GM19463 (cell line): ENCODE measurements around the gene EHMT1.
"Not testable (repeated sequence)": the region's sequence is repeated elsewhere in the genome, so short reads cannot be mapped to it uniquely, and the experiment has no call there.

Source experiments
- ATAC-seq: cut with Tn5 transposase; IDR thresholded peaks from one replicate; pipeline ENCODE4 v1.9.1; 2021; ENCODE audit warnings: mild to moderate bottlenecking, moderate library complexity; ENCODE audit not compliant: unreplicated experiment

The EHMT1 gene

DNA sequence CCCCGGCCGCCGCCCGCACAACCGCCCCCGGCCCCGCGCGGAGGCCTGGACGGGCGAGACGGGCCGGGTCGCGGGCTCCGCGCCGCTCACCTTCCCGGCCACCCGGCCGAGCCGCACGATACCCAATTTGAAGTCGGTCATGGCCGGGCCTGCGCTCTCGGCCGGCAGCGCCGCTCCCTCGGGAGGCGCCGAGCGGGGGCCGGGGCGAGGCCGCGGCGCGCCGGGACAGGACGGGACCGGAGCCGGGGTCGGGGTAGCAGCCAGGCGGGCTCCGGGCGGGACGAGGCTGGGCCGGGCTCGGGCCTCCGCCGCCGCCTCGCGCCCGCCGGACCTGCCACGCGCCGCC is 28.7 kb upstream of the EHMT1 start:
- peak; percentile 20 for ATAC-seq

DNA sequence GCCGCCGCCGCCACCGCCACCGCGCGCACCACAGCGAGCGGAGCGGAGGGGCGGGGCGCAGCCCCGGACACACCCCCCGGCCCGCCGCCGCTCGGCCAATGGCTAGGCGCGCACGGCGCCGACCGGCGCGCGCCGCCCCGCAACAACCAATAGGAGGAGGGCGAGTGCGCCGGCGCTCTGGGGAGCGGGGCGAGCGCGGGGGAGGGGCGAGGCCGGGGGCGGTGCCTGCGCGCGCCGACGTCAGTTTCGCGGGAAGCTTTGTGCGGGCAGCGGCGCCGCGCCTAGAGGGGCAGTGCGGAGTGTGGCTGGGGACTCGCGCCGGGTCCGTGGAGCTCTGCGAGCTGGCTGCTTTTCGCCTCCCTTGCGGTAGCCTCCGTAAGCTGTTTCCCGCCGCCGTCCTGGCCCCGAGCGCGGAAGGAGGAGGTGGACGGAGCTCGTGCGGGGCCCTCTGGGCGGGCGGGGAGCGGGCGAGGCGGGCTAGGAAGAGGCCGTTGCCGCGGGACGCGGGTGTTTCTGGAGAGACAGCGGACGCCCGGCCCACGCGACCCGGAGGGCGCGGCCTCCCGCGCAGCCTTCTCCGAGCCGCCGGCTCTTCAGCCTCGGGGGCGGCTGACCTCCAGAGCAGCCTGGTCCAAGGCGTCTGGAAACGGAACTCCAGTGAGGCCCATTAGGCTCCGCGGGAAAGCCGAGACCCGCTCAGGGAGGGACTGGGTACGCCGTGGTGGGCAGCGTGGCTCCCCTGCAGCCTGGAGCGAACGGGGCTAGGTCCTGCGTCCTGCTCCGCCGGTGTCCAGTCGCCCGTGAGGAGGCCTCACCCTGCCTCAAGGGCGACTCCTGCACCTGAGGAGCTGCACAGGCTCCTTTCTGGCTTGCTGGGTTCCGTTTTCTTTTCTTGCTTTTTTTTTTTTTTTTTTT is 28.1 kb upstream of the EHMT1 start, which contains the start of gene ZMYND19:
TSS of gene ZMYND19 (minus strand) at position 44 of the 915 bp plus-strand sequence. CDS start 249 bp downstream, outside the sequence.
- ATAC-seq = peak; percentile 89

- no peak for ATAC-seq
These were observed 26.0 kb upstream of the EHMT1 start for GRCh38 chr9:137592767-137593166.

- ATAC-seq = no peak
These were observed 25.6 kb upstream of the EHMT1 start for GRCh38 chr9:137593176-137593575.

GRCh38 chr9:137596577-137596976 is 22.2 kb upstream of the EHMT1 start:
- ATAC-seq = not testable (repeated sequence)

- ATAC-seq = no peak
These were observed 19.9 kb upstream of the EHMT1 start for GRCh38 chr9:137598943-137599342.

- ATAC-seq = no peak
These were observed 16.1 kb upstream of the EHMT1 start for GRCh38 chr9:137602661-137603060.

DNA sequence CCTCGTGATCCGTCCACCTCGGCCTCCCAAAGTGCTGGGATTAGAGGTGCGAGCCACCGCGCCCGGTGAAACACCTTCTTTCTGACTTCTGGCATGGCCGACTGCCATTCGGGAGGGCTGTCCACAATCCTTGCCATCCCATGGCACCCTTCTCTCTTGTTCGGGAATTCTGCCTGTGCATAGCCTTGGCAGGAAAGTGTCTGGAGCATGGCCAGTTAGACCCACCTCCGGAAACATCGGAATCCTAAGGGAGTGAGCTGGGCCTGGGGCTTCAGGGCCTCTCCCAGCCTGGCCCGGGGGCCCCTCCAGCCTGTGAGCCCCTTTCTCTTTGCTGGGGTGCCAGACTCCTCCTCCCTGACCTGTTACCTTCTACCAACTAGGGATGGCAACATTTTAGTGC is 14.9 kb upstream of the EHMT1 start:
- no peak for ATAC-seq

GRCh38 chr9:137604345-137605086 is 14.3 kb upstream of the EHMT1 start:
- no peak for ATAC-seq

GRCh38 chr9:137605121-137606004 is 13.4 kb upstream of the EHMT1 start, which contains the start of gene ARRDC1:
Gene ARRDC1, plus strand, starts transcription at chr9:137605686. Its CDS starts 32 bp downstream, at chr9:137605718.
- ATAC-seq = peak; percentile 81

DNA sequence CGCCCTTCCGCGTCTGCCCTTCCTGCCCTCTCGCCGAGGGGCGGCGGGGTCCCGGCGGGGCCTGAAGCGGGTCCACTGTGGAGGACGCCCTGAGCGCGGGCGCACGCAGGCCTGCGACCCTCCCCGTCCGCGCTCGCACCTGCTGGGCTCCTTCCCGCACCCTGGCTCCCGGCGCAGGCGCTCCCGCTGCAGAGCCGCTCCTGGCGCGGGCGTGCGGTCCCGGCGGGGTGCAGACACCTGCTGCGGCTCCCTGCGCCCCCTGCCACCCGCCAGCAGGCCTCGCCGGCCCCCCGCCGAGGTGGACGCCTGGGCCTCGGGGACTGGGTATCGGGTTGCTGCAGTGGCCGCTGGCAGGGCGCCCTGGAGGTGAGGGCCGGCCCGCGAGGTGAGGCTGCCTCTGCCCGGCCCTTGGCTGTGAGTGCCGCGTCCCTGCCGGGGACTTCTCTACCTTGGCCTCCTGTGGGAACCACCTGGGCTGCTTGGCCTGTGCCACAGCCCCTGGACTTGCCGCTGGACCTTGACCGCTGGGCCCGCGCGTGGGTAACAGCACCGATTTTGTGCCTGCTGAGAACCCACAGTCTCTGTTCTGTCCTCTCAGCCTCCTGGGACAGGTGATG is 12.7 kb upstream of the EHMT1 start:
- peak; percentile 11 for ATAC-seq

DNA sequence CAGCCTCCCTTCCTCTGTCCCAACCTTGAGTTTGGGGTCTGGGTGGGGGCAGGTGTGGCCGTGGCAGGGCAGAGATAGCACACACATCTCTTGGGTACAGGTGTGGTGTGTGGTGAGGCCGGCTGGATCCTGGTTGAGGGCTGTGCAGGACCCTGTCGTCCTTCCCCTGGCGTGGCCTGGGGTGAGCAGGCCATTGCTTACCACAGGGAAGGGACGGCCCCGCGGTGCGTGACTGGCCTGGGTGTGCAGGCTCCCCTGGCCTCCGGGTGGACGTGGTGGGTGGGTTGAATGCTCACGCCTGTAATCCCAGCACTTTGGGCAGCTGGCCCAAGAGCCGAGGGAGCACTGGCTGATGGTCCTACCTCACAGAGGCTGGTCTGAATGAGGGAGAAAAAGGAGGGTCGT is 12.1 kb upstream of the EHMT1 start:
- ATAC-seq = no peak

- no peak for ATAC-seq
These were observed 11.5 kb upstream of the EHMT1 start for GRCh38 chr9:137607141-137607857.

DNA sequence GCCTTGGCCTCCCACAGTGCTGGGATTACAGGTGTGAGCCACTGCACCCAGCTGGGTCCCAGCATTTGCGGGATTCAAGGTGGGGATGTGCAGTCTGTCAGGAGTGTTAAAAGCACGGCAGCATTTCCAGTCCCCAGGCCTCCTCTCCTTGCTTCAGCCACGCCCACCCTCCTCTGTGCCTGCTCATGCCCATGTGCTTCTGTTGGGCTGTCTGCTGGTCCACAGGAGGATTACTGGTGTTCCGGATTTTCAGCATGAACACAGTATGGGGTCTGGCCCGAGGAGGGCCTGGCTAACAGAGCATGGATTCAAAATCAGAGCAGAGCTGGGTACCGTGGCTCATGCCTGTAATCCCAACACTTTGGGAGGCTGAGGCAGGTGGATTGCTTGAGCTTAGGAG is 7.9 kb upstream of the EHMT1 start:
- ATAC-seq = no peak

GRCh38 chr9:137611623-137612609 is 6.9 kb upstream of the EHMT1 start:
- ATAC-seq = no peak

- ATAC-seq = no peak
These were observed 6.1 kb upstream of the EHMT1 start for GRCh38 chr9:137612741-137613142.

- no peak for ATAC-seq
These were observed 5.5 kb upstream of the EHMT1 start for GRCh38 chr9:137613259-137613658.

DNA sequence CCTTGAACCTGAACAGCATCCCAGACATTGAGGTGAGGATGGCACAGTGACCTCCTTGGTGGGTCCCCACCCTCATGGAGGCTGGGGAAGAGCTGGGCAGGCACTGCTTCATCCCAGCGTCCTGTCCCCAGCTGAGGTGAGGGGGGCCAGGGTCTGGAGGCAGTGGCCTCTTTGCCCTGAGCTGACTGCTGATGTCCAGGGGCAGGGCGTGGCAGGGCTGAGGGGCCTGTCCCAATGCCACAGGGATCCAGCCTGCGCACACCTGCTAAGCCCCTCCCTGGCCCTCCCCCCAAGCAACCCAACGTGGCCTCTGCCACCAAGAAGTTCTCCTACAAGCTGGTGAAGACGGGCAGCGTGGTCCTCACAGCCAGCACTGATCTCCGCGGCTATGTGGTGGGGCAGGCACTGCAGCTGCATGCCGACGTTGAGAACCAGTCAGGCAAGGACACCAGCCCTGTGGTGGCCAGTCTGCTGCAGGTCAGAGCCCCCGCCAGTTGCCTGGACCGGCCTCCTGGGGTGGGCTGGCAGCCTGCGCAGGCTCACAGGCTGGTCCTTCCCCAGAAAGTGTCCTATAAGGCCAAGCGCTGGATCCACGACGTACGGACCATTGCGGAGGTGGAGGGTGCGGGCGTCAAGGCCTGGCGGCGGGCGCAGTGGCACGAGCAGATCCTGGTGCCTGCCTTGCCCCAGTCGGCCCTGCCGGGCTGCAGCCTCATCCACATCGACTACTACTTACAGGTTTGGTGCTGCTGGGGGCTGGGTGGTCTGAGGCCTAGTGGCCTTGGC is 4.9 kb upstream of the EHMT1 start:
- ATAC-seq = no peak
